ENCODE data around the gene ITGB1BP2.
"Not testable (repeated sequence)": the region's sequence is repeated elsewhere in the genome, so short reads cannot be mapped to it uniquely, and the experiment has no call there.

Gene ITGB1BP2

GRCh38 chrX:71300495-71300894 lies 1.1 kb upstream of the ITGB1BP2 start:
- H3K4me3 ChIP-seq (ENCODE audit: low read depth in 1 of 5, low read length in 5 of 5); H3K9ac ChIP-seq (ENCODE audit: low read length in 5 of 5); H3K27ac ChIP-seq (ENCODE audit: low read depth, low read length); H3K9me3 ChIP-seq (ENCODE audit: control insufficient read depth in 5 of 5, low read length in 5 of 5); H3K4me1 ChIP-seq (ENCODE audit: control insufficient read depth in 5 of 5, insufficient read depth in 5 of 5, low read length in 5 of 5): not testable (repeated sequence)
- Histone ChIP-seq H3K27me3 (ENCODE audit: control insufficient read depth in 5 of 5, insufficient read depth in 4 of 5, low read length in 5 of 5) (peaks cover 0 to 14% (median 0%) of the 10 kb centered on the region in 5 donors), H3K36me3 (ENCODE audit: control insufficient read depth in 5 of 5, insufficient read depth in 5 of 5, low read length in 5 of 5) (peaks cover 11 to 50% (median 40%) of the 10 kb centered on the region in 5 donors)

GRCh38 chrX:71302461-71303213 lies 1.1 kb downstream of the ITGB1BP2 start:
- Histone ChIP-seq H3K27ac (ENCODE audit: low read depth, low read length) (no peak overlapping the region), H3K27me3 (ENCODE audit: control insufficient read depth in 5 of 5, insufficient read depth in 4 of 5, low read length in 5 of 5) (peaks cover 0 to 14% (median 0%) of the 10 kb centered on the region in 5 donors), H3K4me3 (ENCODE audit: low read depth in 1 of 5, low read length in 5 of 5) (no peak overlapping the region), H3K36me3 (ENCODE audit: control insufficient read depth in 5 of 5, insufficient read depth in 5 of 5, low read length in 5 of 5) (peaks cover 6 to 29% (median 20%) of the 10 kb centered on the region in 5 donors), H3K4me1 (ENCODE audit: control insufficient read depth in 5 of 5, insufficient read depth in 5 of 5, low read length in 5 of 5) (peaks cover 0 to 7% (median 0%) of the 10 kb centered on the region in 5 donors), H3K9me3 (ENCODE audit: control insufficient read depth in 5 of 5, low read length in 5 of 5) (no peaks in the 10 kb centered on the region), H3K9ac (ENCODE audit: low read length in 5 of 5) (no peak overlapping the region)

GRCh38 chrX:71304561-71304960 lies 3.0 kb downstream of the ITGB1BP2 start:
- Histone ChIP-seq H3K36me3 (ENCODE audit: control insufficient read depth in 5 of 5, insufficient read depth in 5 of 5, low read length in 5 of 5) (peaks cover 0 to 11% (median 6%) of the 10 kb centered on the region in 5 donors), H3K4me3 (ENCODE audit: low read depth in 1 of 5, low read length in 5 of 5) (no peak overlapping the region), H3K9ac (ENCODE audit: low read length in 5 of 5) (no peak overlapping the region), H3K27me3 (ENCODE audit: control insufficient read depth in 5 of 5, insufficient read depth in 4 of 5, low read length in 5 of 5) (peaks cover 0 to 14% (median 0%) of the 10 kb centered on the region in 5 donors), H3K9me3 (ENCODE audit: control insufficient read depth in 5 of 5, low read length in 5 of 5) (no peaks in the 10 kb centered on the region), H3K27ac (ENCODE audit: low read depth, low read length) (no peak overlapping the region), H3K4me1 (ENCODE audit: control insufficient read depth in 5 of 5, insufficient read depth in 5 of 5, low read length in 5 of 5) (peaks cover 0 to 7% (median 0%) of the 10 kb centered on the region in 5 donors)

GRCh38 chrX:71315917-71316316 lies 14.4 kb downstream of the ITGB1BP2 start:
- Histone ChIP-seq H3K27ac (ENCODE audit: low read depth, low read length) (no peak overlapping the region), H3K9ac (ENCODE audit: low read length in 5 of 5) (no peak overlapping the region), H3K4me3 (ENCODE audit: low read depth in 1 of 5, low read length in 5 of 5) (no peak overlapping the region), H3K36me3 (ENCODE audit: control insufficient read depth in 5 of 5, insufficient read depth in 5 of 5, low read length in 5 of 5) (no peaks in the 10 kb centered on the region), H3K4me1 (ENCODE audit: control insufficient read depth in 5 of 5, insufficient read depth in 5 of 5, low read length in 5 of 5) (no peaks in the 10 kb centered on the region), H3K27me3 (ENCODE audit: control insufficient read depth in 5 of 5, insufficient read depth in 4 of 5, low read length in 5 of 5) (no peaks in the 10 kb centered on the region), H3K9me3 (ENCODE audit: control insufficient read depth in 5 of 5, low read length in 5 of 5) (no peaks in the 10 kb centered on the region)

DNA sequence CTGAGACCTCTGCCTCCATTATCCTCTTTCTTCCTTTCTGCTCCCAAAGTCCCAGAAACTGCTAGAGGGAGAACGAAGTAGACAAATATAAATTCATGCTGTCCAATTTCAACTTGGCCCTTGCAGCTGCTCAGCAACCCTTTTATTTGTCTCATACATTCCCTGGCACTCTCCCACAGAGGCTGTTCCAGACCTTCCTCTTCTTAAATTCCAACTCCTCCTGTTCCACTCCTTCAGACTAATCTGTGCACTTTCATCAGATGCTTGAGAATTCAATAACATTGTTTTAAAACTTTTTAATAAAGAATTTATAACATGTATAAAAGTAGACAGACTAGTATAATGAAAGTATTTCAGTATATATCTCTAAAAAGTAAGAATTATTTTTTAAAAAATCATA lies 15.4 kb downstream of the ITGB1BP2 start:
- not testable (repeated sequence) for H3K4me1 ChIP-seq (ENCODE audit: control insufficient read depth in 5 of 5, insufficient read depth in 5 of 5, low read length in 5 of 5); H3K27me3 ChIP-seq (ENCODE audit: control insufficient read depth in 5 of 5, insufficient read depth in 4 of 5, low read length in 5 of 5); H3K9me3 ChIP-seq (ENCODE audit: control insufficient read depth in 5 of 5, low read length in 5 of 5); H3K4me3 ChIP-seq (ENCODE audit: low read depth in 1 of 5, low read length in 5 of 5); H3K9ac ChIP-seq (ENCODE audit: low read length in 5 of 5); H3K27ac ChIP-seq (ENCODE audit: low read depth, low read length); H3K36me3 ChIP-seq (ENCODE audit: control insufficient read depth in 5 of 5, insufficient read depth in 5 of 5, low read length in 5 of 5)

- Histone ChIP-seq H3K36me3 (ENCODE audit: control insufficient read depth in 5 of 5, insufficient read depth in 5 of 5, low read length in 5 of 5) (no peaks in the 10 kb centered on the region), H3K4me1 (ENCODE audit: control insufficient read depth in 5 of 5, insufficient read depth in 5 of 5, low read length in 5 of 5) (no peaks in the 10 kb centered on the region), H3K4me3 (ENCODE audit: low read depth in 1 of 5, low read length in 5 of 5) (no peak overlapping the region), H3K9ac (ENCODE audit: low read length in 5 of 5) (no peak overlapping the region), H3K9me3 (ENCODE audit: control insufficient read depth in 5 of 5, low read length in 5 of 5) (no peaks in the 10 kb centered on the region), H3K27ac (ENCODE audit: low read depth, low read length) (no peak overlapping the region), H3K27me3 (ENCODE audit: control insufficient read depth in 5 of 5, insufficient read depth in 4 of 5, low read length in 5 of 5) (no peaks in the 10 kb centered on the region)
Measured at GRCh38 chrX:71320126-71320525, 18.6 kb downstream of the ITGB1BP2 start.

DNA sequence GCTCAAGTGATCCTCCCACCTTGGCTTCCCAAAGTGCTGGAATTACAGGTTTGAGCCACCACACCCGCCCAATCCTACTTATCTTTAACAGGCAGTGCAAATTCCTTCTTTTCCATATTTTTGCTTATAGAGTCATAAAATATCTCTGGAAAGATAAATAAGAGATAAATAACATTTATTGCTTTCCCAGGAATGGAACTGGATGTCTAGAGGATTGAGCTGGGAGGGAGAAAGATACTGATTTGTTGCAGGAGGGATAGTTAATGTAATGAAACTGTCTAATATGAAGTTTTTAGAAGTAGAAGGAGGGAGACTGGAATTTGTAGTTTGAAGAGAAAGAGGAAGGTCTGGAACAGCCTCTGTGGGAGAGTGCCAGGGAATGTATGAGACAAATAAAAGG lies 20.2 kb downstream of the ITGB1BP2 start:
- H3K9me3 ChIP-seq (ENCODE audit: control insufficient read depth in 5 of 5, low read length in 5 of 5) = peaks cover 0 to 7% (median 3%) of the 10 kb centered on the region in 5 donors
- no peaks in the 10 kb centered on the region for H3K36me3 ChIP-seq (ENCODE audit: control insufficient read depth in 5 of 5, insufficient read depth in 5 of 5, low read length in 5 of 5)
- H3K9ac ChIP-seq (ENCODE audit: low read length in 5 of 5) = no peak overlapping the region
- no peak overlapping the region for H3K27ac ChIP-seq (ENCODE audit: low read depth, low read length)
- no peak overlapping the region for H3K4me3 ChIP-seq (ENCODE audit: low read depth in 1 of 5, low read length in 5 of 5)
- H3K4me1 ChIP-seq (ENCODE audit: control insufficient read depth in 5 of 5, insufficient read depth in 5 of 5, low read length in 5 of 5) = no peaks in the 10 kb centered on the region
- H3K27me3 ChIP-seq (ENCODE audit: control insufficient read depth in 5 of 5, insufficient read depth in 4 of 5, low read length in 5 of 5) = no peaks in the 10 kb centered on the region

DNA sequence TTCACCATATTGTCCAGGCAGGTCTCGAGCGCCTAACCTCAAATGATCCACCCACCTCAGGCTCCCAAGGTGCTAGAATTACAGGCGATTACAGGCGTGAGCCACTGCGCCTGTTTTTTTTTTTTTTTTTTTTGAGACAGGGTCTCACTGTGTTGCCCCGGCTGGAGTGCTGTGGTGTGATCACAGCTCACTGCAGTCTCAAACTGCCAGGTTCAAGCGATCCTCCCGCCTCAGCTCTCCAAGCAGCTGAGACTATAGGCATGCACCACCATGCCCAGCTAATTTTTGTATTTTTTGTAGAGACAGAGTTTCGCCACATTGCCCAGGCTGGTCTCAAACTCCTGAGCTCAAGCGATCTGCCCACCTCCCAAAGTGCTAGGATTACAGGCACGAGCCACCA lies 22.9 kb downstream of the ITGB1BP2 start:
- not testable (repeated sequence) for H3K36me3 ChIP-seq (ENCODE audit: control insufficient read depth in 5 of 5, insufficient read depth in 5 of 5, low read length in 5 of 5); H3K27me3 ChIP-seq (ENCODE audit: control insufficient read depth in 5 of 5, insufficient read depth in 4 of 5, low read length in 5 of 5); H3K4me1 ChIP-seq (ENCODE audit: control insufficient read depth in 5 of 5, insufficient read depth in 5 of 5, low read length in 5 of 5); H3K27ac ChIP-seq (ENCODE audit: low read depth, low read length); H3K9ac ChIP-seq (ENCODE audit: low read length in 5 of 5); H3K4me3 ChIP-seq (ENCODE audit: low read depth in 1 of 5, low read length in 5 of 5)
- H3K9me3 ChIP-seq (ENCODE audit: control insufficient read depth in 5 of 5, low read length in 5 of 5) = peaks cover 0 to 12% (median 8%) of the 10 kb centered on the region in 5 donors

DNA sequence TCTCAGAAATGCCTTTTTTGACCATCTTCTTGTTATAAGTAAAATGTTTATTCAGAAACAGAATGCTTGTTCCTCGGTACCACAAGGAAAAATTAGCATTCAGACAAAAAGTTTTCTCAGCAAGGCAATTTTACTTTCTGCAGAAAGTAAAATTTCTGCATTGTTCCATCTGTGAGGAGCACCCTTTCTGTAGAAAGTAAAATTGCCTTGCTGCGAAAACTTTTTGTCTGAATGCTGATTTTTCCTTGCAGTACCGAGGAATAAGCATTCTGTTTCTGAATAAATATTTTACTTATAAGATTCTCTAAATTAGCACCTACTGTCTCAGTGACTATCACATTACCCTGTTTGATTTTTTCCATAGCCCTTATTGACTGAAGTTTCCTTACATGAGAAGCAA lies 24.8 kb downstream of the ITGB1BP2 start:
- Histone ChIP-seq H3K9ac (ENCODE audit: low read length in 5 of 5) (no peak overlapping the region), H3K27ac (ENCODE audit: low read depth, low read length) (no peak overlapping the region), H3K4me3 (ENCODE audit: low read depth in 1 of 5, low read length in 5 of 5) (no peak overlapping the region), H3K27me3 (ENCODE audit: control insufficient read depth in 5 of 5, insufficient read depth in 4 of 5, low read length in 5 of 5) (no peaks in the 10 kb centered on the region), H3K4me1 (ENCODE audit: control insufficient read depth in 5 of 5, insufficient read depth in 5 of 5, low read length in 5 of 5) (no peaks in the 10 kb centered on the region), H3K36me3 (ENCODE audit: control insufficient read depth in 5 of 5, insufficient read depth in 5 of 5, low read length in 5 of 5) (no peaks in the 10 kb centered on the region), H3K9me3 (ENCODE audit: control insufficient read depth in 5 of 5, low read length in 5 of 5) (peaks cover 0 to 12% (median 8%) of the 10 kb centered on the region in 5 donors)

GRCh38 chrX:71349151-71349665 lies 47.7 kb downstream of the ITGB1BP2 start:
- not testable (repeated sequence) for H3K27ac ChIP-seq (ENCODE audit: low read depth, low read length); H3K9ac ChIP-seq (ENCODE audit: low read length in 5 of 5); H3K4me1 ChIP-seq (ENCODE audit: control insufficient read depth in 5 of 5, insufficient read depth in 5 of 5, low read length in 5 of 5); H3K36me3 ChIP-seq (ENCODE audit: control insufficient read depth in 5 of 5, insufficient read depth in 5 of 5, low read length in 5 of 5); H3K9me3 ChIP-seq (ENCODE audit: control insufficient read depth in 5 of 5, low read length in 5 of 5); H3K4me3 ChIP-seq (ENCODE audit: low read depth in 1 of 5, low read length in 5 of 5); H3K27me3 ChIP-seq (ENCODE audit: control insufficient read depth in 5 of 5, insufficient read depth in 4 of 5, low read length in 5 of 5)

Measured in subcutaneous abdominal adipose tissue (tissue), 5 donors.